Smooth muscle cell (in vitro differentiated cells): ENCODE results near the gene SERPINC1. TPM values are rescaled to one million over a fixed set of nuclear protein-coding genes. Genes with fewer than 3 reads are reported as not detected.

ENCODE experiments used
- DNase-seq: peaks from one replicate; lab custom pipeline; 2025; ENCODE audit not compliant: unreplicated experiment; lab: John Stamatoyannopoulos, UW
- H2AFZ ChIP-seq: fragments of 200-600 bp; sonication (generic); 2 replicates; pipeline ENCODE4 v1.6.0; 2016; ENCODE audit warnings: antibody characterized with exemption, low read depth, mild to moderate bottlenecking
- H3F3A ChIP-seq: fragments of 200-600 bp; sonication (generic); 2 replicates; pipeline ENCODE4 v1.6.0; 2017; ENCODE audit warnings: antibody characterized with exemption, low read depth
- H3K27ac ChIP-seq: fragments of 200-600 bp; sonication (generic); 2 replicates; pipeline ENCODE4 v1.5.1; 2016; ENCODE audit warnings: low read depth, mild to moderate bottlenecking
- H3K27me3 ChIP-seq: fragments of 200-600 bp; sonication (generic); 2 replicates; pipeline ENCODE4 v1.6.1; 2016; ENCODE audit warnings: low read depth, mild to moderate bottlenecking
- H3K36me3 ChIP-seq: fragments of 200-600 bp; sonication (generic); 2 replicates; pipeline ENCODE4 v1.5.1; 2016; ENCODE audit warnings: low read depth
- H3K4me1 ChIP-seq: fragments of 200-600 bp; sonication (generic); 2 replicates; pipeline ENCODE4 v1.5.1; 2016; ENCODE audit warnings: low read depth
- H3K4me2 ChIP-seq: fragments of 200-600 bp; sonication (generic); 2 replicates; pipeline ENCODE4 v1.6.0; 2016; ENCODE audit warnings: mild to moderate bottlenecking
- H3K4me3 ChIP-seq: fragments of 200-600 bp; sonication (generic); 2 replicates; pipeline ENCODE4 v1.5.1; 2016; ENCODE audit warnings: mild to moderate bottlenecking
- H3K79me2 ChIP-seq: fragments of 200-600 bp; sonication (generic); 2 replicates; pipeline ENCODE4 v1.6.0; 2016; ENCODE audit warnings: low read depth, mild to moderate bottlenecking
- H3K9ac ChIP-seq: fragments of 200-600 bp; sonication (generic); 2 replicates; pipeline ENCODE4 v1.6.0; 2016; ENCODE audit warnings: low read depth
- H3K9me3 ChIP-seq: fragments of 200-600 bp; sonication (generic); replicated peaks from 2 replicates; pipeline ENCODE4 v1.5.1; 2016; ENCODE audit warnings: low read depth
- H4K20me1 ChIP-seq: fragments of 200-600 bp; sonication (generic); 2 replicates; pipeline ENCODE4 v1.6.0; 2016; ENCODE audit warnings: low read depth
- WGBS: methylation state at CpG from one replicate; pipeline ENCODE4 v1.1.7; 2016; ENCODE audit warnings: low lambda C conversion rate; 5-methylcytosine and 5-hydroxymethylcytosine counted together
- polyA plus RNA-seq: library from polyadenylated mRNA; unstranded; fragments of >200 nt; fragmentation: Nextera tagmentation; extraction: Ambion mirVana; gene quantifications from 2 replicates; pipeline ENCODE4 v1.2.1, GENCODE V29; 2016
- total RNA-seq: library from RNA; depleted of rRNA; stranded (reverse); fragments of >200 nt; gene quantifications from 2 replicates; pipeline ENCODE4 v1.2.3, GENCODE V29; 2014
- TF ChIP-seq, protein P1 (sequence below): fragments of 200-600 bp; sonication (generic); IDR thresholded peaks from 2 replicates; pipeline ENCODE4 v1.5.1; 2017; ENCODE audit warnings: borderline replicate concordance, mild to moderate bottlenecking, antibody characterized with exemption; ENCODE audit not compliant: insufficient read depth, poor library complexity, severe bottlenecking

Gene SERPINC1
- total and polyA plus RNA-seq, 2 experiments from 2014 or later: 0.49 to 0.56 TPM

DNA sequence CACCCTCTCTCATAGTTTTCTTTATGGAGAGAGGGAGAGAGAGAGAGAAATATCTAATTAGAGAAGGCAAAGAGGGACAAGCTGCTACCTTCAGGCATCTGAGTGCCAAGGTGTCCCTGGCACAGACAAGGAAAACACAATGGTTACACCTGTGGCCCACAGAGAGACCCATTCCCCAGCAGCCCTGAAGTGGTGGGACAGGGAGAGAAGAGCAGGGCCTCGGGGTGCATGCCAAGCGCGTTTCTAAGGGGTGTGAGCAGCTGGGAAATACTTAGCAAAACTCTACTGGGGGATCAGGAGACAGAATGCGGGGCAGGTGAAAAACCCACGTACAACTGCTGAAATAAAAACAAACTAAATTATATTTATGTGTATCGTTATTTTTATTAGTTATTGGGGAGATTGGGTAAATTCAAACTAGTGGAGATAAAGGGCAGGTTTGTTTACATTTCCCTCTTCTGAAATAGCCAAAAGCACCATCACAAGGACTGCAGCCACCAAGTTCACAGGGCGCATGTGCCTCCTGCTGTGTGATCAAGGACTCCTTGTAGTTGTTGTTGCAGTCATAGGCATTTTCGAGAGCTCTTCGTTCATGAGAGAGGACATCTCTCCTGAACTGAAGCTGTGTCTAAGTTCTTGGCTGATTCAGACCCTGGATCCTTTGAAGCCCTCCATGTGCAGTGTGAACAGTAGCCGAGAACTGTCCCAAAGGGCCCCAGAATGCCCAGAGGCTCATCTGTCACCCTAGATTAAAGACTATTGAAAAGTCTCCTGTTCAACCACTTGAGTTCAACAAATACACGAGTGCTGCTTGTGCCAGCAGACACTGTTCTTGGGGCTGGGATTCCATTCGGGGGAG is 737 bp upstream of the SERPINC1 start:
- Histone ChIP-seq H3K4me1 (no peaks in the 10 kb centered on the region), H2AFZ (no peak overlapping the region), H3K36me3 (no peaks in the 10 kb centered on the region), H3K4me3 (no peak overlapping the region), H3K79me2 (no peaks in the 10 kb centered on the region), H3F3A (no peaks in the 10 kb centered on the region), H3K9ac (no peak overlapping the region), H3K4me2 (no peak overlapping the region), H4K20me1 (no peaks in the 10 kb centered on the region), H3K27ac (no peak overlapping the region), H3K9me3 (no peaks in the 10 kb centered on the region), H3K27me3 (no peaks in the 10 kb centered on the region)
- WGBS: 90% methylated on average over 12 of the region's 12 CpGs
- TF ChIP-seq, protein P1, sequence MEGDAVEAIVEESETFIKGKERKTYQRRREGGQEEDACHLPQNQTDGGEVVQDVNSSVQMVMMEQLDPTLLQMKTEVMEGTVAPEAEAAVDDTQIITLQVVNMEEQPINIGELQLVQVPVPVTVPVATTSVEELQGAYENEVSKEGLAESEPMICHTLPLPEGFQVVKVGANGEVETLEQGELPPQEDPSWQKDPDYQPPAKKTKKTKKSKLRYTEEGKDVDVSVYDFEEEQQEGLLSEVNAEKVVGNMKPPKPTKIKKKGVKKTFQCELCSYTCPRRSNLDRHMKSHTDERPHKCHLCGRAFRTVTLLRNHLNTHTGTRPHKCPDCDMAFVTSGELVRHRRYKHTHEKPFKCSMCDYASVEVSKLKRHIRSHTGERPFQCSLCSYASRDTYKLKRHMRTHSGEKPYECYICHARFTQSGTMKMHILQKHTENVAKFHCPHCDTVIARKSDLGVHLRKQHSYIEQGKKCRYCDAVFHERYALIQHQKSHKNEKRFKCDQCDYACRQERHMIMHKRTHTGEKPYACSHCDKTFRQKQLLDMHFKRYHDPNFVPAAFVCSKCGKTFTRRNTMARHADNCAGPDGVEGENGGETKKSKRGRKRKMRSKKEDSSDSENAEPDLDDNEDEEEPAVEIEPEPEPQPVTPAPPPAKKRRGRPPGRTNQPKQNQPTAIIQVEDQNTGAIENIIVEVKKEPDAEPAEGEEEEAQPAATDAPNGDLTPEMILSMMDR: no peak
- no peak for DNase-seq

DNA sequence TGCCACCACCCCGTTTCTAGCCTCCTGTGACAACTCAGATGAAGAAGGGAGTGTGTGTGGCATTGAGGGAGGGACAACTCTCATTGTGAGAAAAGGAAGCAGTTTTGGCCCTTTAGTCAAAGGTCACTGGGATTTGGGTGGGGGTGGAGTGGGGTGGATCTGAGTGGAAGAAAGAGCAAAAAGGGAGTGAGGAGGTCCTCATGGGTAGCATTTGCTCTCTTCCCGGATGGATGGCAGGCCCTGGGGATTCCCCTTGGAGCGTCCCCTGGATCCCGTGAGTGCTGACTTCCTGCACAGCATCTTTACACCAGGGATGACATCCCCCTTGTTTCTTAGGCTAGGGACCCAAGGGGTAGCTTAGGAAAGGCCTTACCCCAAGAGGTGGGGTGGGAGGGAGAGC is 460 bp downstream of the SERPINC1 start:
- DNase-seq: no peak
- Histone ChIP-seq H3K79me2 (no peaks in the 10 kb centered on the region), H3K4me2 (no peak overlapping the region), H3K9me3 (no peaks in the 10 kb centered on the region), H3K27ac (no peak overlapping the region), H3K27me3 (no peaks in the 10 kb centered on the region), H4K20me1 (no peaks in the 10 kb centered on the region), H3K9ac (no peak overlapping the region), H3K36me3 (no peaks in the 10 kb centered on the region), H3K4me3 (no peak overlapping the region), H2AFZ (no peak overlapping the region), H3K4me1 (no peaks in the 10 kb centered on the region), H3F3A (no peaks in the 10 kb centered on the region)
- TF ChIP-seq, protein P1: no peak
- 87% methylated on average over 4 of the region's 4 CpGs for WGBS

DNA sequence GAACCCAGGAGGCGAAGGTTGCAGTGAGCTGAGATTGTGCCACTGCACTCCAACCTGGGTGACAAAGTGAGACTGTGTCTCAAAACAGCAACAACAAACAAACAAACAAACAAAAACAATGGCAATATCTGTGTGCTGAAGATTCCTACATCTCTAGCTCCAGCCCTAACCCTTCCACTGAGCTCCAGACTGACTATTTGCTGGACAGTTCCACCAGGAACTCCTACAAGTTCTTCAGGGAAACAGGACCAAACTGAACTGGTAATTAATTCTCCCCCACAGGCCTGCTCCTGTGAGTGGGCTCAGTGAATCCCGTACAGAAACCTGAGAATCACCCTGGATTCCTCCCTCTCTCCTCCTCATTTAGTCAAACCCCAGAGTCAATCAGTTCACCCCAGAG is 1.5 kb downstream of the SERPINC1 start:
- Histone ChIP-seq H4K20me1 (no peaks in the 10 kb centered on the region), H3K36me3 (no peaks in the 10 kb centered on the region), H3K9me3 (no peaks in the 10 kb centered on the region), H3K27me3 (no peaks in the 10 kb centered on the region), H2AFZ (no peak overlapping the region), H3F3A (no peaks in the 10 kb centered on the region), H3K4me3 (no peak overlapping the region), H3K79me2 (no peaks in the 10 kb centered on the region), H3K4me1 (no peaks in the 10 kb centered on the region), H3K4me2 (no peak overlapping the region), H3K9ac (no peak overlapping the region), H3K27ac (no peak overlapping the region)
- DNase-seq: no peak
- TF ChIP-seq, protein P1: no peak
- 87% methylated on average over 2 of the region's 2 CpGs for WGBS
